GM23248 (cell line): ENCODE measurements around the gene TRAM2. TPM values are rescaled to one million over a fixed set of nuclear protein-coding genes. Genes with fewer than 3 reads are reported as not detected.

Experiments used
- DNase-seq: peaks from one replicate; pipeline ENCODE4 v3.0.0-alpha.2; 2015
- H2AFZ ChIP-seq: fragments of 200-600 bp; sonication (generic); 2 replicates; pipeline ENCODE4 v1.6.1; 2016; ENCODE audit warnings: antibody characterized with exemption
- H3F3A ChIP-seq: fragments of 200-600 bp; sonication (generic); 2 replicates; pipeline ENCODE4 v1.6.1; 2016; ENCODE audit warnings: mild to moderate bottlenecking, antibody characterized with exemption, mixed run types; ENCODE audit not compliant: insufficient read depth
- H3K27ac ChIP-seq: fragments of 200-600 bp; sonication (generic); 2 replicates; pipeline ENCODE4 v1.5.1; 2016; ENCODE audit warnings: mild to moderate bottlenecking
- H3K27me3 ChIP-seq: fragments of 200-600 bp; sonication (generic); replicated peaks from 2 replicates; pipeline ENCODE4 v1.6.1; 2016; ENCODE audit warnings: mild to moderate bottlenecking; ENCODE audit not compliant: insufficient read depth
- H3K36me3 ChIP-seq: fragments of 200-600 bp; sonication (generic); 2 replicates; pipeline ENCODE4 v1.6.1; 2016; ENCODE audit warnings: low read depth, mild to moderate bottlenecking
- H3K4me1 ChIP-seq: fragments of 200-600 bp; sonication (generic); 2 replicates; pipeline ENCODE4 v1.6.1; 2016; ENCODE audit warnings: mild to moderate bottlenecking; ENCODE audit not compliant: insufficient read depth
- H3K4me2 ChIP-seq: fragments of 200-600 bp; sonication (generic); one replicate; pipeline ENCODE4 v1.6.1; 2016; ENCODE audit warnings: mild to moderate bottlenecking; ENCODE audit not compliant: unreplicated experiment
- H3K4me3 ChIP-seq: fragments of 200-600 bp; sonication (generic); 2 replicates; pipeline ENCODE4 v1.5.1; 2016; ENCODE audit warnings: mild to moderate bottlenecking
- H3K79me2 ChIP-seq: fragments of 200-600 bp; sonication (generic); 2 replicates; pipeline ENCODE4 v1.6.1; 2016; ENCODE audit warnings: mild to moderate bottlenecking; ENCODE audit not compliant: insufficient read depth
- H3K9ac ChIP-seq: fragments of 200-600 bp; sonication (generic); 2 replicates; pipeline ENCODE4 v1.6.1; 2016; ENCODE audit warnings: mild to moderate bottlenecking
- H3K9me2 ChIP-seq: fragments of 200-600 bp; sonication (generic); 2 replicates; pipeline ENCODE4 v1.6.1; 2016; ENCODE audit warnings: mixed run types, mild to moderate bottlenecking, moderate library complexity; ENCODE audit not compliant: insufficient read depth
- H3K9me3 ChIP-seq: fragments of 200-600 bp; sonication (generic); one replicate; pipeline ENCODE4 v1.6.1; 2017; ENCODE audit warnings: low read depth
- H4K20me1 ChIP-seq: fragments of 200-600 bp; sonication (generic); 2 replicates; pipeline ENCODE4 v1.6.0; 2016; ENCODE audit not compliant: insufficient read depth
- EZH2 ChIP-seq: fragments of 200-600 bp; sonication (generic); IDR thresholded peaks from 2 replicates; pipeline ENCODE4 v1.6.1; 2018; ENCODE audit warnings: antibody characterized with exemption, mild to moderate bottlenecking; ENCODE audit not compliant: insufficient read depth, poor library complexity, severe bottlenecking
- EZH2phosphoT487 ChIP-seq: fragments of 200-600 bp; sonication (generic); IDR thresholded peaks from 2 replicates; pipeline ENCODE4 v1.6.1; 2018; ENCODE audit warnings: antibody characterized with exemption, moderate library complexity, mild to moderate bottlenecking, low read depth; ENCODE audit not compliant: insufficient read depth
- WGBS, 2 experiments: methylation state at CpG; one replicate each; pipeline ENCODE4 v1.1.6; 2015 to 2017; ENCODE audit warnings: low lambda C conversion rate in 2 of 2, low coverage in 1 of 2; ENCODE audit errors: missing lambda C conversion rate in 2 of 2; 5-methylcytosine and 5-hydroxymethylcytosine counted together
- in situ Hi-C: fragments of 300-500 bp; cut with MboI; formaldehyde crosslinking; loops from 2 replicates; pipeline ENCODE4 v1.15.0; 2020
- polyA plus RNA-seq: library from polyadenylated mRNA; unstranded; fragments of >200 nt; fragmentation: Nextera tagmentation; extraction: Ambion mirVana; gene quantifications from 2 replicates; pipeline ENCODE4 v1.2.1, GENCODE V29; 2016
- total RNA-seq: library from RNA; depleted of rRNA; stranded (reverse); fragments of >200 nt; shearing (Covaris generic); gene quantifications from 2 replicates; pipeline ENCODE4 v1.2.3, GENCODE V29; 2014

TRAM2 gene
- total and polyA plus RNA-seq, 2 experiments from 2014 or later, result 141 to 174 TPM

DNA sequence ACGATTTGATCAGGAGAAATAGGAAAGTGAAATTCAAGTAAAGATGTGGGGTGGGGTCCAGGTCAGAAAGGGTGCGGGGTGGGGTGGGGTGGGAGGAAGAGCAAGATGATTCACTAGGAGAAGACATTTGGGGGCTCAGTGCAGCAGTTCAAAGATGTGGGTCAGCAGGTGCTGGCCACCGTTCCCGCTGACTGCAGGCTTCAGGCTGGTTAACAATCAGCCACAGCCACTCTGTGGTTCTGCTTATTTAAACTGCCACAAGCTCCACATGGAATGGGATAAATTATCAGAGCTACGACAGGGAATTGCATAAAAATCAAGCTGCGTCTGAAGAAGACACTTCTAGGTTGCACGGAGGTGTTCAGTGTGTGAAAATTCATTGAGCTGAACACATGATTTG, 49.4 kb downstream of the TRAM2 start:
- Histone ChIP-seq H3K4me1 (peaks cover 46% of the 10 kb centered on the region), H3K9ac (no peak overlapping the region), H2AFZ (no peak overlapping the region), H3K4me2 (no peak overlapping the region), H3K27ac (no peak overlapping the region), H3K27me3 (no peaks in the 10 kb centered on the region), H3F3A (peaks cover 84% of the 10 kb centered on the region), H4K20me1 (no peaks in the 10 kb centered on the region), H3K9me3 (no peaks in the 10 kb centered on the region), H3K4me3 (no peak overlapping the region), H3K36me3 (peaks cover 22% of the 10 kb centered on the region), H3K79me2 (peaks cover 100% of the 10 kb centered on the region), H3K9me2 (no peaks in the 10 kb centered on the region)
- in situ Hi-C loops, result no loop called here
- WGBS, 2 experiments, result 84 to 86% methylated on average over 7 of the region's 7 CpGs
- no peak for TF ChIP-seq EZH2phosphoT487
- TF ChIP-seq EZH2, result no peak
- DNase-seq, result no peak

DNA sequence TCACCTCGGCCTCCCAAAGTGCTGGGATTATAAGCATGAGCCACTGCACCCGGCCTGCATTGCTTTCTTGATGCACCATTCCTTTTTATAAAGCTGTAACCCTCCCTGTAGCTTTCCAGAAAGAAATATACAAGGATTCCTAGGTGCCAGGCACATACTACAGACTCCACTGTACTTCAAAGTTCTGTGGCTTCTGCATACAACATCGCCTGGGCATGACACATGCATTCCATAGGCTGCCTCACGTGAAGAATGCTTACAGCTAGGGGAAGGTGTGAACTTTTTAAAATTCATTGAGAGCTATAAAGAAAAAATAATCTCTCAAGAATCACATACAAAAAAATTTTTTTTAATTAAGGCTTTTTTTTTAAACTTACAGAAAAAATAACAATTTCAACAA, 50.2 kb downstream of the TRAM2 start:
- peak overlapping the region; percentile 42 for H3K27ac ChIP-seq
- WGBS, 2 experiments, result 53% methylated on average over 4 of the region's 4 CpGs
- peaks cover 46% of the 10 kb centered on the region for H3K4me1 ChIP-seq
- in situ Hi-C loops, result no loop called here
- H3K9me2 ChIP-seq, result no peaks in the 10 kb centered on the region
- no peaks in the 10 kb centered on the region for H4K20me1 ChIP-seq
- no peaks in the 10 kb centered on the region for H3K27me3 ChIP-seq
- no peak overlapping the region for H3K4me3 ChIP-seq
- no peaks in the 10 kb centered on the region for H3K9me3 ChIP-seq
- H3K4me2 ChIP-seq, result no peak overlapping the region
- no peak overlapping the region for H3K9ac ChIP-seq
- H3F3A ChIP-seq, result peaks cover 82% of the 10 kb centered on the region
- H3K79me2 ChIP-seq, result peaks cover 98% of the 10 kb centered on the region
- no peak overlapping the region for H2AFZ ChIP-seq
- TF ChIP-seq EZH2phosphoT487 (no peak), EZH2 (no peak)
- H3K36me3 ChIP-seq, result peaks cover 17% of the 10 kb centered on the region
- DNase-seq, result peak; percentile 72

DNA sequence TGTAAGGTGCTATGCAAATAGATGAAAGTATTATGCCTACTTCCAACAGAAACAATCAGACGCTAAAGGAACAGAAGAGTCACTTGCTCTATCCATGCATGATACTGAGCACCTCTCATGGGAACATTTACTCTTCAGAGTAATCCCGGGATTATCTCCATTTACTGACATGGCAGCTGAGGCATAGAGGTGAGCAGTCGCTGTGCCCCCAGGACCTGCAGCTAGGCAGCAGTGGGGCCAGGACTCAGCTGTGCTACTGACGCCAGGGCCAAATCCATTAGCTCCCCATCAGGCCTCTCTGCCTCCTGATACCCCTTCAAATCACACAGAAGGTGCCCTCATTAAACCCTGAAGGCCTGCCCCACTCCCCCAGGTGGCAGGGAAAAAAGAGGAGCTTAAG, 51.9 kb downstream of the TRAM2 start:
- H3K4me3 ChIP-seq, result no peak overlapping the region
- H3K9ac ChIP-seq, result no peak overlapping the region
- H3K9me2 ChIP-seq, result no peaks in the 10 kb centered on the region
- H3K4me2 ChIP-seq, result no peak overlapping the region
- in situ Hi-C loops, result no loop called here
- H3K27ac ChIP-seq, result peak overlapping the region; percentile 14
- H3K36me3 ChIP-seq, result peaks cover 16% of the 10 kb centered on the region
- H3K9me3 ChIP-seq, result no peaks in the 10 kb centered on the region
- no peak for DNase-seq
- no peaks in the 10 kb centered on the region for H4K20me1 ChIP-seq
- TF ChIP-seq EZH2 (no peak), EZH2phosphoT487 (no peak)
- WGBS, 2 experiments, result 81 to 82% methylated on average over 4 of the region's 4 CpGs
- peaks cover 96% of the 10 kb centered on the region for H3K79me2 ChIP-seq
- no peak overlapping the region for H2AFZ ChIP-seq
- H3F3A ChIP-seq, result peaks cover 80% of the 10 kb centered on the region
- H3K4me1 ChIP-seq, result peaks cover 52% of the 10 kb centered on the region
- H3K27me3 ChIP-seq, result no peaks in the 10 kb centered on the region

DNA sequence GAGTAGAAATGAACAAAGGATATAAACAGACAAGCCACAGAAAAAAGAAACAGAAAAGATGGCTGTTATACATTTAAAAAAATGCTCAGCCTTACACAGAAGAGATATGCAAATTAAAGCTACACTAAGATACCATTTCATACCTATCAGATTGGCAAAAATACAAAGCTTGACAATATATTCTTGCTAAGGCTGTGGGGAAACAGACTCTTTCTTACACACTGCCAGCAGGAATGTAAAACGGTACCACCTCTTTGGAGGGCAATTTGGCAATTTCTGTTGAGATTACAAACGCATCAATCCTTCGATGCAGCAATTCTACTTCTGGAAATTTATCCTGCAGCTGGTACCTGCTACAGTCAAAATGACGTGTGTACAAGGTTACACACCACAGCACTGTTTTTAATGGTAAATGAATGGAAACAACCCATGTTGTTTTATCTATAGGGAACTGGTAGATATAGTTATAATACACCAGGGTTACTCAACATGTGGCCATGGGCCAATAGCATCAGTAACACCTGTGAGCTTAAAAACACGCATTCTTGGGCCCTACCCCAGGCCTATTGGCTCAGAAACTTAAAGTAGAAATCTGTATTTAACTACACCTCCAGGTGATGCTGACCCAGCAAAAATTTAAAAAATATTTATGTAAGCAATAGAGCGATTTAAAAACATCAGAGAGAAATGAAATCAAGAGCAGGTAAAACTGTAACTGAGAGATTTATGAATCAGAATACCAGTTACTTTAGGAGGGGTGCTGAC, 53.3 kb downstream of the TRAM2 start:
- Histone ChIP-seq H2AFZ (no peak overlapping the region), H3K9me2 (no peaks in the 10 kb centered on the region), H3K79me2 (peaks cover 96% of the 10 kb centered on the region), H3K9ac (peak overlapping the region; percentile 30; the same call in 1 of the 2 replicates), H3K27me3 (no peaks in the 10 kb centered on the region), H4K20me1 (no peaks in the 10 kb centered on the region), H3K36me3 (peaks cover 17% of the 10 kb centered on the region), H3K4me2 (peak overlapping the region; percentile 27), H3K27ac (peak overlapping the region; percentile 98), H3K9me3 (no peaks in the 10 kb centered on the region), H3K4me3 (no peak overlapping the region), H3K4me1 (peaks cover 66% of the 10 kb centered on the region), H3F3A (peaks cover 84% of the 10 kb centered on the region)
- 77 to 79% methylated on average over 6 of the region's 6 CpGs for WGBS, 2 experiments
- peak; percentile 29 for DNase-seq
- no peak for TF ChIP-seq EZH2phosphoT487
- TF ChIP-seq EZH2, result no peak
- in situ Hi-C loops, result no loop called here
